Hematopoietic multipotent progenitor cell treated with erythropoietin and hydrocortisone succinate and interleukin-3 and kit ligand, for 17 days (in vitro differentiated cells): ENCODE results near the gene RNFT1.
"Not testable (repeated sequence)": the region's sequence is repeated elsewhere in the genome, so short reads cannot be mapped to it uniquely, and the experiment has no call there.

ENCODE experiments used
- DNase-seq: peaks from one replicate; pipeline ENCODE4 v3.0.0-alpha.2; 2015; ENCODE audit warnings: low spot score

The RNFT1 gene

GRCh38 chr17:59964482-59965328 is at the start of gene RNFT1:
Gene RNFT1 (minus strand): TSS chr17:59964740. CDS start chr17:59964663, 77 bp downstream.
- peak; percentile 89 for DNase-seq

- DNase-seq, result not testable (repeated sequence)
Observed at GRCh38 chr17:60009326-60009725, 44.8 kb upstream of the RNFT1 start.

GRCh38 chr17:60008377-60008776 is 43.8 kb upstream of the RNFT1 start:
- DNase-seq, result not testable (repeated sequence)

- DNase-seq, result no peak
Observed at GRCh38 chr17:60006160-60006559, 41.6 kb upstream of the RNFT1 start.

GRCh38 chr17:60004561-60004960 is 40.0 kb upstream of the RNFT1 start:
- not testable (repeated sequence) for DNase-seq

- not testable (repeated sequence) for DNase-seq
Observed at GRCh38 chr17:60002405-60002804, 37.9 kb upstream of the RNFT1 start.

- not testable (repeated sequence) for DNase-seq
Observed at GRCh38 chr17:59996608-59997007, 32.1 kb upstream of the RNFT1 start.

GRCh38 chr17:59975166-59975565 is 10.6 kb upstream of the RNFT1 start:
- not testable (repeated sequence) for DNase-seq

- not testable (repeated sequence) for DNase-seq
Observed at GRCh38 chr17:59973483-59973882, 8.9 kb upstream of the RNFT1 start.

GRCh38 chr17:59972778-59973177 is 8.2 kb upstream of the RNFT1 start:
- DNase-seq, result peak; percentile 3

GRCh38 chr17:59971771-59972170 is 7.2 kb upstream of the RNFT1 start:
- not testable (repeated sequence) for DNase-seq

GRCh38 chr17:59963738-59964481 is 630 bp downstream of the RNFT1 start:
- peak; percentile 51 for DNase-seq

- DNase-seq, result no peak
Observed at GRCh38 chr17:59962739-59963318, 1.7 kb downstream of the RNFT1 start.

- not testable (repeated sequence) for DNase-seq
Observed at GRCh38 chr17:59959574-59959973, 5.0 kb downstream of the RNFT1 start.

- no peak for DNase-seq
Observed at GRCh38 chr17:59954856-59955255, 9.7 kb downstream of the RNFT1 start.

GRCh38 chr17:59950049-59950448 is 14.5 kb downstream of the RNFT1 start:
- DNase-seq, result no peak

- DNase-seq, result not testable (repeated sequence)
Observed at GRCh38 chr17:59947310-59947709, 17.2 kb downstream of the RNFT1 start.

- not testable (repeated sequence) for DNase-seq
Observed at GRCh38 chr17:59946433-59946832, 18.1 kb downstream of the RNFT1 start.

- DNase-seq, result no peak
Observed at GRCh38 chr17:59941131-59941530, 23.4 kb downstream of the RNFT1 start.

GRCh38 chr17:59940697-59941096 is 23.8 kb downstream of the RNFT1 start:
- not testable (repeated sequence) for DNase-seq

- not testable (repeated sequence) for DNase-seq
Observed at GRCh38 chr17:59933317-59933716, 31.2 kb downstream of the RNFT1 start.

GRCh38 chr17:59930768-59931167 is 33.8 kb downstream of the RNFT1 start:
- DNase-seq, result not testable (repeated sequence)

GRCh38 chr17:59930121-59930520 is 34.4 kb downstream of the RNFT1 start:
- DNase-seq, result not testable (repeated sequence)
